Neural progenitor cell (in vitro differentiated cells): Measurements from ENCODE around the gene OGFOD2.

Experiments
- EZH2 ChIP-seq: fragments of 200-600 bp; sonication (generic); IDR thresholded peaks from 2 replicates; pipeline ENCODE4 v1.6.1; 2017; ENCODE audit warnings: antibody characterized with exemption, mild to moderate bottlenecking, moderate library complexity
- TF ChIP-seq, protein P1 (sequence below): fragments of 200-600 bp; sonication (generic); IDR thresholded peaks from 2 replicates; pipeline ENCODE4 v1.5.1; 2017; ENCODE audit warnings: antibody characterized with exemption, mild to moderate bottlenecking

- no peak for TF ChIP-seq EZH2
- TF ChIP-seq, protein P1, sequence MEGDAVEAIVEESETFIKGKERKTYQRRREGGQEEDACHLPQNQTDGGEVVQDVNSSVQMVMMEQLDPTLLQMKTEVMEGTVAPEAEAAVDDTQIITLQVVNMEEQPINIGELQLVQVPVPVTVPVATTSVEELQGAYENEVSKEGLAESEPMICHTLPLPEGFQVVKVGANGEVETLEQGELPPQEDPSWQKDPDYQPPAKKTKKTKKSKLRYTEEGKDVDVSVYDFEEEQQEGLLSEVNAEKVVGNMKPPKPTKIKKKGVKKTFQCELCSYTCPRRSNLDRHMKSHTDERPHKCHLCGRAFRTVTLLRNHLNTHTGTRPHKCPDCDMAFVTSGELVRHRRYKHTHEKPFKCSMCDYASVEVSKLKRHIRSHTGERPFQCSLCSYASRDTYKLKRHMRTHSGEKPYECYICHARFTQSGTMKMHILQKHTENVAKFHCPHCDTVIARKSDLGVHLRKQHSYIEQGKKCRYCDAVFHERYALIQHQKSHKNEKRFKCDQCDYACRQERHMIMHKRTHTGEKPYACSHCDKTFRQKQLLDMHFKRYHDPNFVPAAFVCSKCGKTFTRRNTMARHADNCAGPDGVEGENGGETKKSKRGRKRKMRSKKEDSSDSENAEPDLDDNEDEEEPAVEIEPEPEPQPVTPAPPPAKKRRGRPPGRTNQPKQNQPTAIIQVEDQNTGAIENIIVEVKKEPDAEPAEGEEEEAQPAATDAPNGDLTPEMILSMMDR: no peak
These were observed 53.4 kb downstream of the OGFOD2 start for GRCh38 chr12:123028475-123028874.
